ENCODE data around the gene PDGFRB.

- TF ChIP-seq, protein P1, sequence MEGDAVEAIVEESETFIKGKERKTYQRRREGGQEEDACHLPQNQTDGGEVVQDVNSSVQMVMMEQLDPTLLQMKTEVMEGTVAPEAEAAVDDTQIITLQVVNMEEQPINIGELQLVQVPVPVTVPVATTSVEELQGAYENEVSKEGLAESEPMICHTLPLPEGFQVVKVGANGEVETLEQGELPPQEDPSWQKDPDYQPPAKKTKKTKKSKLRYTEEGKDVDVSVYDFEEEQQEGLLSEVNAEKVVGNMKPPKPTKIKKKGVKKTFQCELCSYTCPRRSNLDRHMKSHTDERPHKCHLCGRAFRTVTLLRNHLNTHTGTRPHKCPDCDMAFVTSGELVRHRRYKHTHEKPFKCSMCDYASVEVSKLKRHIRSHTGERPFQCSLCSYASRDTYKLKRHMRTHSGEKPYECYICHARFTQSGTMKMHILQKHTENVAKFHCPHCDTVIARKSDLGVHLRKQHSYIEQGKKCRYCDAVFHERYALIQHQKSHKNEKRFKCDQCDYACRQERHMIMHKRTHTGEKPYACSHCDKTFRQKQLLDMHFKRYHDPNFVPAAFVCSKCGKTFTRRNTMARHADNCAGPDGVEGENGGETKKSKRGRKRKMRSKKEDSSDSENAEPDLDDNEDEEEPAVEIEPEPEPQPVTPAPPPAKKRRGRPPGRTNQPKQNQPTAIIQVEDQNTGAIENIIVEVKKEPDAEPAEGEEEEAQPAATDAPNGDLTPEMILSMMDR (IDR thresholded peaks at IDR 0.05 in 2 of 3, conservative IDR thresholded peaks at IDR 0.05 in 1 of 3; ENCODE audit: control insufficient read depth in 2 of 3, extremely low read depth in 1 of 3, insufficient read depth in 1 of 3, low read depth in 3 of 3, low read length in 3 of 3) = no peak
- TF ChIP-seq CHD4 (IDR thresholded peaks at IDR 0.05) (no peak), RCOR1 (conservative IDR thresholded peaks at IDR 0.05; ENCODE audit: low read depth, low read length) (no peak)
Measured at GRCh38 chr5:150077996-150078801, 77.4 kb downstream of the PDGFRB start.
